SHP77 treated with DMSO at 0.1 percent for 48 hours (cell line): ENCODE results near the gene CDX1.
"Not testable (repeated sequence)": the region's sequence is repeated elsewhere in the genome, so short reads cannot be mapped to it uniquely, and the experiment has no call there.

Source experiments
- DNase-seq: peaks from one replicate; lab custom pipeline; 2025; lab: John Stamatoyannopoulos, UW

Gene CDX1

GRCh38 chr5:150233706-150234105, 67.1 kb downstream of the CDX1 start:
- DNase-seq = not testable (repeated sequence)
